Measurements from ENCODE around the gene GALR2.

The GALR2 gene

DNA sequence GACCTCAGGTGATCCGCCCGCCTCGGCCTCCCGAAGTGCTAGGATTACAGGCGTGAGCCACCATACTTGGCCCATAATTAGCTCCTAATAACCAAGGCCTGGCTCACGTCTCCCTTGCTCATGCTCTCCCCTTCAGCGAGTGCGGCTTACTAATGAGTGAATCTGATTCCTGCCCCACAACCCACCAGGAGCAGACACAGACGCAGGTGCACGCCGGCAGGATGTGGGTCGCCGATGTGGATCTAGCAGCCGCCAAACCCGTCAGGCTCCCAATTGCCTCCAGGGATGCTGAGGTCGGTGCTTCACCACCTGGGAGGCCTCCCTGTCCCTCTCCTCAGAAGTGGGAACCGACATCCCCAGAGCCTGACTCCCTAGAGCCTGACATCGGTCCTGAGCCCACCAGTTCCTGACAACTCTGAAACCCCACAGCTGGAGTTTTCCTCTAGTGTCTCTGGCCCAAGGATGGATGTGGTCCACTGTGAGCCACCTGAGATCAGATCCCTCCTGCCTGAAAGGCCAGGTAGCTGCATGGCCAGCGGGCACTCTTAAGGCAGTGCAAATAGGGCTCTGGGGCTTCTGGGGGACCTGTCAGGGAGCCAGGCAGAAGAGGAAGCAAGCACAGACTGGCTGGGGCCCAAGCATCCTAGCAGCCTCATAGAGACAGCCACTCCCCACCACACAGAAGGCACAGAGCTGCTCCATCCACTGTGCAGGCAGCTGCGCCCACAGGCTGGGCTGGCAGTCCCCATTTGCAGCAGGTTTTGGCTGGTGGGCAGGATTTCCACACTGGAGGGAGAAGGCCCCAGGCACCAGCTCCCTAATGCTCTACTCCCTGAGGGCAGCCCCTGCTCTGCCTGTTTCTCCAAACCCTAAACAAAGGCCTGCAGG, 18.2 kb downstream of the GALR2 start:
- DNase-seq (ENCODE audit: low read depth in 2 of 2), result no peak

DNA sequence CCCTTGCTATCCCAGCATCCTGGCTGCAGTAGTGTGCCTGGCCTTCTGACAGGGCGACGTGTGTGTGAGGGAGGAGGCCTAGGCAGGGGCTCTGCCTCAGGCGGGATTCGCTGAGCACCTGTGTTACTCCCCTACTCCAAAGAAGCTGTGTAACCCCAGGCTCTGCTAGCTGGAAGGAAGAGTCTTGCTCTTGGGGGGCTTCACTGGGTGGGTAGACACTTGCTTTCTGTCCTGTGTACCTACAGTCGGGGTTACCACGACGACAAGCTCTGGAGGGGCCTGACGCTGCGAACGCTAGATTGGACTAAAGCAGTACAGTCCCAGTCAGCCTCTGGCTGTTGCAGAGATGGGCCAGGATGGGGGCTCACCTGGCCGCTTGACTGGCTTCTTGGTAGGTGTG, 19.5 kb downstream of the GALR2 start:
- DNase-seq (ENCODE audit: low read depth in 2 of 2), result no peak

DNA sequence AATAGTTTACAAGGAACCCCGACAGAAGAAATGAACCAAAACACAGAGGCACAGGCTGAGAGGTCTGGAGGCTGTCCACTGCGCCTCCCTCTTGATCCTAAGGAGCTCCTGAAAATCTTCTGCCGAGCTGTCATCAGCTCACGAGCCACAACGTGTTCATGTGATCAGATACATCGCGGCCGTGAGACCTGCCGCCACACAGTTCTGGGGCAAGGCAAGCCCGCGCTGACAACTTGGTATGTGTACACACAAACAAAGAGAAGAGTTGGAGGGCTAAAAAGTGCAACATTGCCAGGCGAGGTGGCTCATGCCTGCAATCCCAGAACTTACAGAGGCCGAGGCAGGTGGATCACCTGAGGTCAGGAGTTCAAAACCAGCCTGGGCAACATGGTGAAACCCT, 21.4 kb downstream of the GALR2 start:
- DNase-seq (ENCODE audit: low read depth in 2 of 2), result no peak

- no peak for DNase-seq (ENCODE audit: low read depth in 2 of 2)
These were observed 23.2 kb downstream of the GALR2 start for GRCh38 chr17:76097716-76098295.

DNA sequence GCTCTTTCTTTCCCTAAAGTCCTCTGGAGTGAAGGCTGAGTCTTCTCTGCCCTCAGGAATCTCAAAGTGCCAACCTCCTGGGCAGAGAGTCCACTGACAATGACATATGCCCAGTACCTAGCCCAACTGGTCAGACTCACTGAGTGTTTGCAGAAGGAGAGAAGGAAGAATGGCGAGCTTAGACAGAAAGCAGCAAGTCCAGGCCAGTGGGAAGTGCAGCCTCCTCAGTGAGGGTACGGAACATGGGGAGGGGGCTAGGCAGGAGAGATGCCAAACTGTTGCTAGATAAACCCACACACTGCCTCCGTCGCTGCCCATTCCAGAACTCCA, 28.3 kb downstream of the GALR2 start:
- DNase-seq (ENCODE audit: low read depth in 2 of 2), result no peak

GRCh38 chr17:76103274-76104139, 28.9 kb downstream of the GALR2 start, which contains the start of gene EXOC7:
TSS of gene EXOC7 (minus strand) at chr17:76103787. CDS start at chr17:76103692, 95 bp downstream.
- DNase-seq (ENCODE audit: low read depth in 2 of 2), result peak; percentile 88

- DNase-seq (ENCODE audit: low read depth in 2 of 2), result no peak
These were observed 29.7 kb downstream of the GALR2 start for GRCh38 chr17:76104140-76104895.

DNA sequence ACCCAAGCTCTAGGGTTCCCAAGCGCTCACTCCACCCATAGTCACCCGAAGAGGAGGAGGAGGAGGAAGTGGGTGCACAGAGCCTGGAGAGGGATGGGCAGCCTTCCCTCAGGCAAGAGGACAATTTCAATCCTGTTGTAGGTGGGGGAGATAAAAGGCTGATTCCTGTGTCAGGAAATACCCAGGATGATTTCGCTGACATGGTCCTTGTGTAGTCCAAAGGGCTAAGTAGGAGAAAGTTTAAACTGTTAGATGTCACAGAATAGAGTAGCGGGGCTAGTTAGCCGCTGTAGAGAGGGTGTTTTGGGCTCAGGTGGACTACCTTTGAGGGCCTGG, 30.3 kb downstream of the GALR2 start:
- DNase-seq (ENCODE audit: low read depth in 2 of 2), result no peak

- DNase-seq (ENCODE audit: low read depth in 2 of 2), result no peak
These were observed 32.1 kb downstream of the GALR2 start for GRCh38 chr17:76106703-76107102.

- DNase-seq (ENCODE audit: low read depth in 2 of 2), result no peak
These were observed 32.9 kb downstream of the GALR2 start for GRCh38 chr17:76107509-76107908.

- no peak for DNase-seq (ENCODE audit: low read depth in 2 of 2)
These were observed 37.4 kb downstream of the GALR2 start for GRCh38 chr17:76111956-76112355.

DNA sequence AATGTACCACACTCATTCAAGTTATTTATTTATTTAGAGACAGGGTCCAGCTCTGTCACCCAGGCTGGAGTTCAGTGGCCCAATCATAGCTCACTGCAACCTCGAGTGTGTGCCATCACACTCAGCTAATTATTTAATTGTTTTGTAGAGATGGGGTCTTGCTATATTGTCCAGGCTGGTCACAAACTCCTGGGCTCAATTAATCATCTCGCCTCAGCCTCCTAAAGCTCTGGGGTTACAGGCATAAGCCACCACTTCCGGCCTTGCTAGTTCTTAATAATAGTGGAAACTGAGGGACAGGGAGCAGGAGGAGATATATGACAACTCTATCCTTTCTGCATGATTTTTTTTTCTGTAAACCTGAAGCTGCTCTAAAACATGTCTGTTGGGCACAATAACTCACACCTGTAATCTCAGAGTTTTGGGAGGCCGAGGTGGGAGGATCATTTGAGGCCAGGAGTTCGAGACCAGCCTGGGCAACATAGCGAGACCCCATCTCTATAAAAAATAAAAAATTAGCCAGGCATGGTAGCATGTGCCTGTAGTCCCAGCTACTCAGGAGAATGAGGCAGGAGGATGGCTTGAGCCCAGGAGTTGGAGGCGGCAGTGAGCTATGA, 40.7 kb downstream of the GALR2 start:
- no peak for DNase-seq (ENCODE audit: low read depth in 2 of 2)

- DNase-seq (ENCODE audit: low read depth in 2 of 2), result no peak
These were observed 45.1 kb downstream of the GALR2 start for GRCh38 chr17:76119409-76120371.

DNA sequence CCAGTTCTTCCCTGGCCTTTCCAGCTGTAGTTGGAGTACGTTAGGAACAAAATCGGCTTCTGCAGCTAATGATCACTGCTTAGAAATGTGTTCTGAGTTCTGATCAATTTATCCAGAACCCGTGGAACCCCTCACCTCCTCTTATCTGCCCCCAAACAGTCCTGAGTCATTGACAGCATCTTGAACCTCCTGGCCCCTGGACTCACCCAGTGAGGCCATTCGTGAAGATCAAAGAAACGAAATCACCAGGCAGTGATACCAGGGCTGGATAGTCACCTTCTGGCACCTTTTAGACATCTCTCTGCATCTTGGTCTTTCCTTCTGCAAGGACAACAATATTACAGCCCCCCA, 46.1 kb downstream of the GALR2 start:
- no peak for DNase-seq (ENCODE audit: low read depth in 2 of 2)

DNA sequence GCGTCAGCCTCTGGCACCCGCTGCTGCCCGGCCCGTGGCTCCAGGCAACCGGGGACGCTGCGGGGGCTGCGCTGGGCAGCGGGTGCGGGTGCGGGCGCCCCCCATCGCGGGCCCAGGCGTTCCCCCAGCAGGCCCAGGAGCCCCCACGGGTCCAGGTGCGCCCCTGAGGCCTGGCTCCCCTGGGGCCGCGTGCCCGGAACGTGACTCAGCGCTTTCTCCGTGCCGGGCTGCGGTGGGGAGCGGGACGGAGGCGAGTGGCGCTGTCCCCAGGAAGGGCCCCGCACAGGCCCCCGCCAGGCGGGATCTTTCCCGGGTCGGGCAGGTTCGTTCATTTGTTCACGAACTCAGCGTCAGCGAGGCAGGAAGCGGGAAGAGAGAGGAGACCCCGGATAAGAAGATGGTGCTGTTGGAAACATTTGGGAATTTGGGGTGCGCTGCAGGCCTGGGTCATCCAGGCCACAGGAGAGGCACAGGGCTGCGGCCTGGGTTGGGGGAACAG, 47.4 kb downstream of the GALR2 start:
- DNase-seq (ENCODE audit: low read depth in 2 of 2), result no peak

DNA sequence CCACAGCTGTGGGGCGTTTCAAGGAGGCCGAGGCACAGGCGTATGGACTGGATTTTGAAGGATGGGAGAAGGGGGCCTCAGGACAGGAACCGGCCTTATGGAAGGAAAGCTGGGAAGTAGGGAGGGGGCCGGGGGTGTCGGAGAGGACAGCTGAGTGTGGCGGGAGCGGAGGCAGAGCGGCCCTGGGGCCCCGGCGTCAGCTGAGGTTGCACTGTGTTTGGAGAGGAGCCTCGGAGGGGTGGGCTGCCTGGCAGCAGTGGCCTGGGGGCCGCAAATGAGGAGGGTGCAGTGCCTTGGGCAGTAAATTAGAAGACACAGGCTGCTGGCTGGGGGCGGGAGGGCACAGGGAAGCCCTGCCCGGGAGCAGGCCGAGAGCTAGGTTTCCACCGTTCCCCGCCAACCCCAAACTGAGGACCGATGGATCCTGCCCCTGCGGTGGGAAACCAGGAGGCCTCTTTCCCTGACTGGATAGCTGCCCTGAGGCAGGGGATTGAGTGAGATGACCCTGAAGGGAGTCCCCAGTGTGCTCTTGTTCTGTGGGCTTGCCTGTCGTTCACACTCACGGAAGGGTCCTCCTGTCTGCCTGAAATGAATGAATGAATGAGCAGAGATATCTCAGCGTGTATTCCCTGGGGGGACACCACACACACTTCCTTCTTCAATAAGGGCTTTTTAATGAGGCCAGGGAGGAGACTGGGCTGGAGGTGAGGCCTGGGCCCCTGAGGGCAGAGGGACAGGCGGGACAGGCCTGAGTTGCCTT, 48.0 kb downstream of the GALR2 start:
- no peak for DNase-seq (ENCODE audit: low read depth in 2 of 2)

- DNase-seq (ENCODE audit: low read depth in 2 of 2), result no peak
These were observed 48.6 kb downstream of the GALR2 start for GRCh38 chr17:76123191-76123499.

GRCh38 chr17:76123749-76124581, 49.4 kb downstream of the GALR2 start:
- DNase-seq (ENCODE audit: low read depth in 2 of 2), result no peak
